GM12878 (cell line): ENCODE data around the gene ZBTB32. TPM values are rescaled to one million over a fixed set of nuclear protein-coding genes. Genes with fewer than 3 reads are reported as not detected.

Experiments used
- ATAC-seq: fragments of 200-7000 bp; cut with Tn5 transposase; 3 replicates; pipeline ENCODE4 v1.9.1; 2020; ENCODE audit warnings: mild to moderate bottlenecking, moderate library complexity
- BruUV-seq: library from RNA; stranded (reverse); fragments of 400-500 nt; replicated peaks from 2 replicates; lab custom pipeline; 2021; lab: Mats Ljungman, UMichigan
- CTCF ChIA-PET: fragments of 300-600 bp; sonication (Branson Sonifier 250); formaldehyde crosslinking; extraction: SDS; loops from one replicate; lab custom pipeline; 2021; ENCODE audit warnings: inconsistent platforms; lab: Yijun Ruan, JAX
- POLR2A ChIA-PET: fragments of 350-600 bp; formaldehyde crosslinking; extraction: SDS; loops from one replicate; lab custom pipeline; 2021; ENCODE audit warnings: inconsistent platforms; lab: Charles Lee
- RAD21 ChIA-PET: fragments of 300-600 bp; sonication (Branson Sonifier 250); formaldehyde crosslinking; loops from one replicate; lab custom pipeline; 2023; ENCODE audit warnings: antibody characterized with exemption; ENCODE audit not compliant: unreplicated experiment; lab: Charles Lee
- SMC1A ChIA-PET: fragments of 300-600 bp; sonication (Branson Sonifier 250); formaldehyde crosslinking; loops from one replicate; lab custom pipeline; 2023; ENCODE audit not compliant: unreplicated experiment, uncharacterized antibody; lab: Charles Lee
- DNase-seq: peaks from one replicate; pipeline ENCODE4 v3.0.0-alpha.2; 2011; ENCODE audit warnings: low read depth, low spot score
- FAIRE-seq: peaks from 3 replicates; lab custom pipeline; 2011; peaks lifted over from hg19 to GRCh38; lab: Jason Lieb, UNC
- H2AFZ ChIP-seq: 2 replicates; pipeline ENCODE4 v1.6.0; 2011; ENCODE audit warnings: low read depth, low read length, control low read depth; ENCODE audit not compliant: control insufficient read depth
- H3K27ac ChIP-seq: 2 replicates; pipeline ENCODE4 v1.5.1; 2011; ENCODE audit warnings: control low read depth; ENCODE audit not compliant: control insufficient read depth, insufficient read depth
- H3K27me3 ChIP-seq, 2 experiments: replicated peaks in 1 of 2; 2 replicates each; pipeline versions ENCODE4 v1.6.0 to v1.6.1; 2011; ENCODE audit warnings: low read length in 1 of 2; ENCODE audit not compliant: control insufficient read depth in 2 of 2, insufficient read depth in 2 of 2
- H3K36me3 ChIP-seq, 2 experiments: 2 replicates each; pipeline ENCODE4 v1.5.1; 2011; ENCODE audit warnings: low read length in 1 of 2; ENCODE audit not compliant: control insufficient read depth in 2 of 2, insufficient read depth in 2 of 2
- H3K4me1 ChIP-seq: 2 replicates; pipeline ENCODE4 v1.6.1; 2011; ENCODE audit warnings: mild to moderate bottlenecking, low read length, moderate library complexity, mixed read lengths; ENCODE audit not compliant: control insufficient read depth, insufficient read depth
- H3K4me2 ChIP-seq: 2 replicates; pipeline ENCODE4 v1.6.0; 2011; ENCODE audit warnings: control low read depth; ENCODE audit not compliant: control insufficient read depth, insufficient read depth
- H3K4me3 ChIP-seq: fragments of 200-600 bp; sonication (generic); 2 replicates; pipeline ENCODE4 v1.5.1; 2016
- H3K79me2 ChIP-seq: 2 replicates; pipeline ENCODE4 v1.6.0; 2011; ENCODE audit warnings: low read length; ENCODE audit not compliant: control insufficient read depth, insufficient read depth
- H3K9ac ChIP-seq: 2 replicates; pipeline ENCODE4 v1.8.0; 2011; ENCODE audit warnings: low read length, control low read depth, mixed read lengths; ENCODE audit not compliant: control insufficient read depth, insufficient read depth
- H3K9me3 ChIP-seq: replicated peaks from 3 replicates; pipeline ENCODE4 v1.5.1; 2011; ENCODE audit warnings: mild to moderate bottlenecking, low read length; ENCODE audit not compliant: control insufficient read depth, insufficient read depth
- H4K20me1 ChIP-seq: 2 replicates; pipeline ENCODE4 v1.6.0; 2011; ENCODE audit not compliant: control insufficient read depth, insufficient read depth
- CEBPB ChIP-seq, 2 experiments: fragments of 150-350 bp in 1 of 2; IDR thresholded peaks; 2 replicates each; pipeline ENCODE4 v1.6.1; 2012 to 2014; ENCODE audit warnings: low read depth in 2 of 2, low read length in 2 of 2, borderline replicate concordance in 1 of 2, inconsistent platforms in 1 of 2
- KAT2A ChIP-seq: conservative IDR thresholded peaks from 2 replicates; pipeline ENCODE4 v1.6.1; 2011; ENCODE audit warnings: low read depth, low read length; ENCODE audit not compliant: control insufficient read depth
- NFIC ChIP-seq: IDR thresholded peaks from 2 replicates; pipeline ENCODE4 v1.6.1; 2012; ENCODE audit warnings: low read depth, mild to moderate bottlenecking, inconsistent platforms, low read length, moderate library complexity
- NFXL1 ChIP-seq: fragments of 450-650 bp; IDR thresholded peaks from 2 replicates; pipeline ENCODE4 v1.6.1; 2017; ENCODE audit warnings: antibody characterized with exemption, mild to moderate bottlenecking, borderline replicate concordance
- REST ChIP-seq: IDR thresholded peaks from 2 replicates; pipeline ENCODE4 v1.6.1; 2012; ENCODE audit warnings: mild to moderate bottlenecking, low read depth, low read length
- SIN3A ChIP-seq: IDR thresholded peaks from 2 replicates; pipeline ENCODE4 v1.6.1; 2012; ENCODE audit warnings: low read depth, low read length, improper control_type of control experiment
- SMAD1 ChIP-seq: fragments of 450-650 bp; IDR thresholded peaks from 2 replicates; pipeline ENCODE4 v1.6.1; 2018; ENCODE audit warnings: mild to moderate bottlenecking, low read depth; ENCODE audit not compliant: partially characterized antibody
- SMARCA5 ChIP-seq: fragments of 450-650 bp; IDR thresholded peaks from 2 replicates; pipeline ENCODE4 v1.6.1; 2017; ENCODE audit warnings: mild to moderate bottlenecking
- TCF12 ChIP-seq: IDR thresholded peaks from 2 replicates; pipeline ENCODE4 v1.6.1; 2011; ENCODE audit warnings: low read depth, mild to moderate bottlenecking, low read length
- ZNF217 ChIP-seq: fragments of 450-650 bp; IDR thresholded peaks from 2 replicates; pipeline ENCODE4 v1.6.1; 2017; ENCODE audit warnings: antibody characterized with exemption, mild to moderate bottlenecking
- ZNF274 ChIP-seq: IDR thresholded peaks from one replicate; pipeline ENCODE4 v1.8.0; 2011; ENCODE audit not compliant: insufficient read length, insufficient read depth
- WGBS: methylation state at CpG from one replicate; pipeline ENCODE4 v1.1.6; 2016; ENCODE audit warnings: low lambda C conversion rate; ENCODE audit not compliant: insufficient replicate concordance, insufficient coverage; ENCODE audit errors: missing lambda C conversion rate; 5-methylcytosine and 5-hydroxymethylcytosine counted together
- in situ Hi-C: fragments of 300-500 bp; cut with MboI; formaldehyde crosslinking; loops from 9 replicates; pipeline ENCODE4 v1.14.3; 2018; ENCODE audit warnings: mixed read lengths
- intact Hi-C: fragments of 100-400 bp; cut with micrococcal nuclease; formaldehyde crosslinking; loops from one replicate; pipeline ENCODE4 v1.14.2; 2022; ENCODE audit not compliant: unreplicated experiment
- polyA plus RNA-seq, 11 experiments: library from polyadenylated mRNA; depleted of rRNA in 4 of 11; unstranded in 6 of 11; stranded (reverse) in 5 of 11; fragments of >200 nt; fragmentation: Nextera tagmentation in 4 of 11; fragmentation: Illumina TruSeq in 1 of 11; extraction: Ambion mirVana in 4 of 11; extraction: Trizol in 1 of 11; gene quantifications; 1 replicate in 1 of 11; 2 replicates in 10 of 11; pipeline versions ENCODE4 v1.2.1 to v1.2.3, GENCODE V29; 2011 to 2016; ENCODE audit warnings: inconsistent platforms in 2 of 11, missing spikeins in 2 of 11, low read depth in 1 of 11
- total RNA-seq, 4 experiments: library from RNA; depleted of rRNA in 3 of 4; stranded (reverse); fragments of >200 nt in 3 of 4; fragmentation: Illumina TruSeq in 1 of 4; extraction: Trizol in 1 of 4; gene quantifications; 2 replicates each; pipeline versions ENCODE4 v1.2.1 to v1.2.3, GENCODE V29; 2013 to 2021

ZBTB32 gene
- total and polyA plus RNA-seq, 10 of the 15 experiments (the other 5 are each of a cell fraction or from before 2014, with no cell fraction given), result 1.0 to 46.7 (median 16.0) TPM

GRCh38 chr19:35760711-35761349 is 56.5 kb downstream of the ZBTB32 start:
- Histone ChIP-seq H3K36me3 (peaks cover 1 to 13% of the 10 kb centered on the region in 2 experiments; a peak in 2 of 4 replicates), H3K9me3 (no peaks in the 10 kb centered on the region), H3K27ac (no peak overlapping the region), H3K4me2 (no peak overlapping the region), H2AFZ (no peak overlapping the region), H3K27me3 (no peaks in the 10 kb centered on the region), H3K9ac (no peak overlapping the region), H4K20me1 (no peaks in the 10 kb centered on the region), H3K4me1 (peaks cover 15% of the 10 kb centered on the region), H3K79me2 (peaks cover 11% of the 10 kb centered on the region), H3K4me3 (no peak overlapping the region)
- CTCF ChIA-PET, result no interaction called here
- intact Hi-C loops (no loop called here), in situ Hi-C loops (no loop called here)
- POLR2A ChIA-PET, result interaction anchor here (1.1 kb wide), 2 partner anchors 10 to 13 kb away, joined by 3 read pairs; partner anchors contain the start of gene LIN37
- FAIRE-seq, result no peak
- 81% methylated on average over 4 of the region's 4 CpGs for WGBS
- no peak for DNase-seq
- no TSS peak for BruUV-seq
- TF ChIP-seq ZNF217 (no peak), CEBPB (IDR thresholded peaks at IDR 0.05; ENCODE audit: borderline replicate concordance in 1 of 2, low read depth in 2 of 2, low read length in 2 of 2) (no peak), NFIC (no peak), TCF12 (no peak)
- RAD21 ChIA-PET, result no interaction called here
- SMC1A ChIA-PET, result interaction anchor here (0.7 kb wide), 1 partner anchor 66 kb away, joined by 3 read pairs; no protein-coding TSS in a partner anchor
- ATAC-seq, result no peak

- no peak for FAIRE-seq
- ChIA-PET RAD21 (interaction anchor here (0.5 kb wide), 1 partner anchor 21 kb away, joined by 3 read pairs; no protein-coding TSS in a partner anchor), SMC1A (no interaction called here), POLR2A (interaction anchor here (0.6 kb wide), 1 partner anchor 18 kb away, joined by 6 read pairs; no protein-coding TSS in a partner anchor), CTCF (no interaction called here)
- in situ Hi-C loops, result no loop called here
- H3K4me1 ChIP-seq, result no peaks in the 10 kb centered on the region
- 95% methylated on average over 17 of the region's 17 CpGs for WGBS
- H3K4me3 ChIP-seq, result no peak overlapping the region
- no peaks in the 10 kb centered on the region for H4K20me1 ChIP-seq
- no peaks in the 10 kb centered on the region for H3K79me2 ChIP-seq
- ATAC-seq, result no peak
- H3K27me3 ChIP-seq, result no peaks in the 10 kb centered on the region
- no peak overlapping the region for H3K4me2 ChIP-seq
- no TSS peak for BruUV-seq
- no peak for DNase-seq
- peaks cover 1 to 13% of the 10 kb centered on the region in 2 experiments; a peak in 2 of 4 replicates for H3K36me3 ChIP-seq
- no peak overlapping the region for H3K9ac ChIP-seq
- intact Hi-C loops, result no loop called here
- H3K9me3 ChIP-seq, result no peaks in the 10 kb centered on the region
- no peak overlapping the region for H2AFZ ChIP-seq
- no peak overlapping the region for H3K27ac ChIP-seq
- TF ChIP-seq KAT2A (no peak), ZNF274 (no peak), NFXL1 (no peak), CEBPB (IDR thresholded peaks at IDR 0.05; ENCODE audit: borderline replicate concordance in 1 of 2, low read depth in 2 of 2, low read length in 2 of 2) (no peak), SMAD1 (no peak), SMARCA5 (no peak), REST (no peak), SIN3A (no peak)
These were observed 60.3 kb downstream of the ZBTB32 start for GRCh38 chr19:35764432-35765315.
